HEK293 (cell line): ENCODE data around the gene ANXA8.

Experiments used
- CTCF ChIP-seq: fragments of 450-650 bp; formaldehyde crosslinking; IDR thresholded peaks from 2 replicates; pipeline ENCODE4 v1.5.1; 2016; ENCODE audit warnings: missing biosample characterization, missing genetic modification characterization
- KLF10 ChIP-seq: fragments of 450-650 bp; IDR thresholded peaks from 2 replicates; pipeline ENCODE4 v1.5.1; 2018; ENCODE audit warnings: missing biosample characterization, mild to moderate bottlenecking, missing genetic modification characterization

- no peak for TF ChIP-seq KLF10 (tag by site-specific recombination)
- no peak for TF ChIP-seq CTCF
These were observed 58.0 kb downstream of the ANXA8 start for GRCh38 chr10:47425813-47426419.
